Activated CD4-positive, alpha-beta memory T cell treated with anti-CD3 and anti-CD28 coated beads for 36 hours (primary cell): Measurements from ENCODE around the gene LTB4R. TPM values are rescaled to one million over a fixed set of nuclear protein-coding genes. Genes with fewer than 3 reads are reported as not detected.

ENCODE experiments used
- CTCF ChIA-PET: fragments of 350-600 bp; sonication (Branson Sonifier 250); formaldehyde crosslinking; loops from one replicate; lab custom pipeline; 2021; ENCODE audit warnings: antibody characterized with exemption, inconsistent platforms; lab: Charles Lee
- POLR2A ChIA-PET: fragments of 350-600 bp; sonication (Branson Sonifier 250); formaldehyde crosslinking; loops from one replicate; lab custom pipeline; 2021; ENCODE audit warnings: antibody characterized with exemption; lab: Charles Lee
- DNase-seq: peaks from one replicate; pipeline ENCODE4 v3.0.0-alpha.2; 2020
- H3K27ac Mint-ChIP-seq: one replicate; pipeline ENCODE4 v1.8.0; 2021; ENCODE audit warnings: mixed read lengths
- H3K27me3 Mint-ChIP-seq: one replicate; pipeline ENCODE4 v1.8.0; 2021; ENCODE audit warnings: mixed read lengths
- H3K36me3 Mint-ChIP-seq: one replicate; pipeline ENCODE4 v1.8.0; 2021; ENCODE audit warnings: mixed read lengths
- H3K4me1 Mint-ChIP-seq: one replicate; pipeline ENCODE4 v1.8.0; 2021; ENCODE audit warnings: low read depth, mixed read lengths
- H3K4me3 Mint-ChIP-seq: one replicate; pipeline ENCODE4 v1.8.0; 2021; ENCODE audit warnings: mild to moderate bottlenecking, mixed read lengths
- H3K9me3 Mint-ChIP-seq: one replicate; pipeline ENCODE4 v1.8.0; 2021; ENCODE audit warnings: mixed read lengths
- intact Hi-C: fragments of 100-400 bp; cut with micrococcal nuclease; formaldehyde crosslinking; loops from one replicate; pipeline ENCODE4 v1.15.1; 2023
- total RNA-seq, 2 experiments: library from RNA; stranded (reverse); gene quantifications; one replicate each; pipeline ENCODE4 v1.2.3, GENCODE V29; 2021

The LTB4R gene
- total RNA-seq, 2 experiments from 2014 or later = 15.4 to 16.7 TPM

DNA sequence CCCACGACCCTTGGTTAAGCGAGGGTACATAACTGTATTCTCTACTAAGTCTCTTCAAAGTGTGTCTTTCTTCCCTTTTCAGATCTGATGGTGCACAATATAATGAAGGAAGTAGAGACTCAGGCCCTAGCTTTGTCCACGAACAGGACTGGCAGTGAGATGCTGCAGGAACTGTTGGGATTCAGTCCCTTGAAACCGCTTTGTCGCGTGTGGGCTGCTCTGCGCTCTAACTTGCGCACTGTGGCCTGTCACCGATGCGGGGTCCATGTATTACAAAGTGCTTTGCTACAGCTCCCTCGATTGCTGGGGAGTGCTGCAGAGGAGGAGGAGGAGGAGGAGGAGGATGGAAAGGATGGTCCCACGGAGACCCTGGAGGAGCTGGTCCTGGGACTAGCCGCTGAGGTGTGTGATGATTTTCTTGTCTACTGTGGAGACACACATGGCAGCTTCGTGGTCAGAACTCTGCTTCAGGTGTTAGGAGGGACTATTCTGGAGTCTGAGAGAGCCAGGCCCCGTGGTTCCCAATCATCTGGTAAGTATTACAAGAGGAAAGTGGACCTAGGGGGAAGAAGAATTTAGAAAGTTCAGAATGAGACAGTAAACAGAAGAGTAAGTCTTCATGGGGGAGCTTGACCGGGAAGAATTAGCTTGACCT, 10.8 kb upstream of the LTB4R start:
- Mint-ChIP-seq H3K9me3 (no peaks in the 10 kb centered on the region), H3K27ac (peak overlapping the region; percentile 84), H3K4me3 (peak overlapping the region; percentile 90), H3K27me3 (no peaks in the 10 kb centered on the region), H3K4me1 (peaks cover 50% of the 10 kb centered on the region), H3K36me3 (peaks cover 37% of the 10 kb centered on the region)
- ChIA-PET POLR2A (interaction anchor here (0.5 to 5.5 kb wide), 14 partner anchors 8 to 1261 kb away, joined by 3 to 53 read pairs (median 5); partner anchors contain the start of genes CHMP4A, CIDEB, LTB4R2 and RABGGTA), CTCF (interaction anchor here (0.9 to 7.3 kb wide), 13 partner anchors 9 to 133 kb away, joined by 3 to 224 read pairs (median 12); partner anchors contain the start of genes CIDEB, LTB4R, LTB4R2 and MDP1)
- intact Hi-C loops = no loop called here
- no peak for DNase-seq

DNA sequence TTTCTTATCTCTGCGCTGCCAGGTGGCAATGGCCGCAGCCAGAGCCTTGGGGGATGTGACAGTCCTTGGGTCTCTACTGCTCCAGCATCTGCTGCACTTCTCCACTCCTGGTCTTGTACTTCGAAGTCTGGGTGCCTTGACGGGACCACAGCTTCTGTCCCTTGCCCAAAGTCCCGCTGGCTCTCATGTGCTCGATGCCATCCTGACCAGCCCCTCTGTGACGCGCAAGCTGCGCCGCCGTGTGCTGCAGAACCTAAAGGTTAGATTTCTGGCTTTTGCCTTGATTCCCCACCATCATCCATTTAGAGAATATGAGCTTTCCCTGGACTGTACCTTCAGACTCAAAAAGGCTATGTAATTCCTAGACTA, 7.3 kb upstream of the LTB4R start:
- no peaks in the 10 kb centered on the region for H3K9me3 Mint-ChIP-seq
- H3K27me3 Mint-ChIP-seq = no peaks in the 10 kb centered on the region
- CTCF ChIA-PET = interaction anchor here (0.9 kb wide), 1 partner anchor 62 kb away, joined by 4 read pairs; the partner anchor contains the start of gene TINF2
- H3K4me3 Mint-ChIP-seq = no peak overlapping the region
- no peak for DNase-seq
- no peak overlapping the region for H3K27ac Mint-ChIP-seq
- peaks cover 51% of the 10 kb centered on the region for H3K36me3 Mint-ChIP-seq
- intact Hi-C loops = no loop called here
- H3K4me1 Mint-ChIP-seq = peaks cover 39% of the 10 kb centered on the region
- POLR2A ChIA-PET = no interaction called here

DNA sequence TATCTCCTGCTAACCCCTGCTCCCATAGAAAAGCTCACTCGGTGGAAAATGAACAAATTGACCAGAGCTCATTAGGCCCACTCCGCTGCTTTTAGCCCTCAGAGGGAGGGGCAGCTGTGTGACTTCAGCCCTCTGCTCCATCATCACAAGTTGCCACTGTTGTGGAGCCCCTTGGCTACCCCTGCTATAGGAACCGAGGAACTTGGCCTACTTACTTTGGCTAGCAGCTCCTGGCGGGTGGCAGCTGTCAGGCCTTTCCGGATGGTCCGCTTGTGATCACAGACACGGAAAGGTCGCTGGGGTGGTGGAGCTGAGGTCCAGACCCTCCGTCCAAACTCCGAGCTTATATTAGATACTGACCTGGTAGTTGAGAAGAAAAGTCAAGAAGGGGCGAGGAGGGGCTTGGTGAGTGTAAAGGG, 4.1 kb upstream of the LTB4R start:
- Mint-ChIP-seq H3K9me3 (no peaks in the 10 kb centered on the region), H3K27ac (no peak overlapping the region), H3K36me3 (peaks cover 44% of the 10 kb centered on the region), H3K4me3 (no peak overlapping the region), H3K27me3 (no peaks in the 10 kb centered on the region), H3K4me1 (peaks cover 37% of the 10 kb centered on the region)
- POLR2A ChIA-PET = interaction anchor here (1.3 to 4.6 kb wide), 4 partner anchors 7 to 193 kb away, joined by 3 to 17 read pairs (median 6); partner anchors contain the start of genes DCAF11, DHRS1, NOP9 and NRL
- intact Hi-C loops = no loop called here
- CTCF ChIA-PET = interaction anchor here (0.7 to 9.9 kb wide), 24 partner anchors 8 to 1229 kb away, joined by 3 to 235 read pairs (median 10); partner anchors contain the start of genes ADCY4, CBLN3, CHMP4A and DHRS1
- no peak for DNase-seq

DNA sequence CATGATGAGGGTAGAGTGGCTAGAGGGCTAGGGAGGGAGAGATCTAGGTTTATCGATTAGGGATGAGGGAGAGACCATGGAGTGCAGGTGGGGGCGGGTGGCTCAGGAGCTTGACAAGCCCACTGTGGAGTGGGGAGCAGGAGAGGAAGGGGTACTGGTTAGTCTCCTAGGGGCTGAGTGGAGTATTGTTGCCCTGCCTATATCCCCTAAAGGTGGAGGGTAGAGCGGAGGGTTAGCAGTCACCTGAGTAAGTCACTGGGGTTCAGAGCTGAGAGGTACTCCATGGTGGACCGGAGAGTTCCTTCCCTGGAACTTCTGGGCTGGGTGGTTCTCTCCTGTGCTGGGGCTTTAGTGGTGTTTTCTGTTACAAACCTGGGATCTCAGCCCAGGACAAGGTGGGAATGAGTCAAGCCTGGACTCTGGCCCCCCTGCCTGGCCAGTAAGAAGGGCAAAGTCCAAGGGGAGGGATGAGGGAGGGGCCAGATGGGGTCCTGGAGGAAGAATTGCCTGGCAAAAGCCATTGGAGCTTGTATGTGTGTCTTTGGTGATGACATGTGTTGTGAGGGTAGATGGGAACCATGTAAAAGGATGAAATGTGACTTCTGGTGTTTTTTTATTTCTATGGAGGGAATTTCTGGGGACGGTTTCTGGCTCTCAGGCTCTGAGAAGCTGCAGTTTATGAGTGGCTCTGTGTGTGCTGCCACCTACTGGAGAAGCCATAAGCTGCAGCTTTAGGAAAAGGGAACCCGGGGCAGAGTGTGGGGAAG, 3.5 kb upstream of the LTB4R start, which contains the start of gene CIDEB:
TSS of gene CIDEB (minus strand) at position 403 of the 767 bp plus-strand sequence. CDS start at position 284, 119 bp downstream.
- intact Hi-C loops = loop anchor here (1.0 kb wide), 1 partner anchor 8 kb away; the partner anchor contains the start of genes DHRS1 and NOP9
- ChIA-PET POLR2A (interaction anchor here (0.7 to 4.6 kb wide), 11 partner anchors 8 to 193 kb away, joined by 3 to 17 read pairs (median 4); partner anchors contain the start of genes DCAF11, DHRS1, IPO4 and MDP1), CTCF (interaction anchor here (0.7 to 9.9 kb wide), 44 partner anchors 9 to 1229 kb away, joined by 3 to 235 read pairs (median 6); partner anchors contain the start of genes ADCY4, CBLN3, CHMP4A and DCAF11)
- Mint-ChIP-seq H3K4me3 (no peak within 1 kb of the TSS), H3K9me3 (no peaks in the 10 kb centered on the region), H3K27ac (peak within 1 kb of the TSS; percentile 8), H3K4me1 (peaks cover 41% of the 10 kb centered on the region), H3K27me3 (no peaks in the 10 kb centered on the region), H3K36me3 (peaks cover 42% of the 10 kb centered on the region)
- peak; percentile 75 for DNase-seq

DNA sequence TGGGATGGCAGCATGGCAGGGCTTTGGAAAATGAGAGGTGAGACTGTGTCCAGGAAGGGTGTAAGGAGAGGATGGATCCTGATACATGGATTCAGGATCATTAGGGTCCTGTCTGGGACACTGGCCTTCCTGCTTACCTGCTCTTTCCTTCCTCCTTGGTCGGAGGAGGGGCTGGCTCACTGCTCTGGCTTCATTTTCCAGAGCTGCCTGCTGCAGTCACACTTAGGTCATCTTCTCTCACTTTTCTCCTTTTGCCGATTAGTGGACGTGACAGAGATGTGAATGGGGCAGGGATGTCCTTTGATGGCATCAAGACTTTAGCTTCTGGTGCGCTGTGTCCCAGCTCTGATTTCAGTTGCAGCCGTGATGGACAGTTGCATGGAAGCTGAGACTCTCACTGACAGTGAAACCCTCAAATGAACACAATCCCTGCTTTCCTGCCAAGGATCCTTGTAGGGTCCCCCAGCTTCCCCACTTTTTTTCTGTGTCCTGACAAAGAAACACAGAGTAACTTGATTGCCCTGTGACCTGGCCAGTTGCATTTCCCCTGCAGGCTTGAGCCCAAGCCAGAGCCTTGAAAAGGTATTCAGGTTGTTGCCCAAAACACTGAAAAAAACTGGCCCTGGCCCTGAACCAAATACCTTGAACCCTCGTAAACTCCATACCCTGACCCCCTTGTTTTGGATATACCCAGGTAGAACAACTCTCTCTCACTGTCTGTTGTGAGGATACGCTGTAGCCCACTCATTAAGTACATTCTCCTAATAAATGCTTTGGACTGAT, 2.8 kb upstream of the LTB4R start:
- intact Hi-C loops = loop anchor here (1.0 kb wide), 1 partner anchor 9 kb away; the partner anchor contains the start of genes DHRS1 and NOP9
- H3K4me3 Mint-ChIP-seq = no peak overlapping the region

DNA sequence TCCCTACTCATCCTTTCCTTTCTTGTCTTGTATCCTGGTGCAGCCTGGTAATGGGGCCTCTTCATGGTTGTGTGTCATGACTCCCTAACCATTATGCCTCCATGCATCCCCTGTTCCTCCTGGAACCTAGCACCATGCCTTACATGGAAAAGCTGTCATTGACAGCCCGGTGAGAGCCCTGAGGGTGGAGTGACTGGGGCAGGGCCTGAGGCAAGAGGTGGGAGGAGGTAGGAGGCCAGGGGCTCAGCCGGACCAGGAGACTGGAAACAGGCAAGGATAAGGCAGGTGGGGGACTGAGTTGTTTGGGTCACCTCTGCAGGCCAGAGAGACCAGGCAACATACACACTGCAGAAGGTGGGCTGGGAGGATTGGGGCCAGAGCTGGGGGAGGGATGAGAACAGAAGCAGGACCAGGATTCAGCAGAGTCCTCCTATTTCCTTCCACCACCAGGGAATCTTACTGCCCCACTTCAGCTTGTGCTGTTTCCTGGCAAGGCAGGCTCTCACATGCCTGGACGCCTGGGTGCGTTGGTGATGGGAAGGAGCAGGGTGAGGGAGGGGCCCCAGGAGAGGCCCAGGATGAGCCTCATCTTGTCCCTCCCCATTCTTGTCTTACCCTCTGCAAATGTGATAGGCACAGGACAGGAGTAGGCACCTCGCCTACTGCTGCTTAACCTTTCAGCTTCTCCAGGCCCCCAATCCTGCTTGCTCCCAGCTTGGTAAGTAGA, 1.6 kb upstream of the LTB4R start, which contains the start of gene LTB4R2:
TSS of gene LTB4R2 (plus strand) at position 603 of the 727 bp plus-strand sequence. CDS start 525 bp downstream, outside the sequence.
- Mint-ChIP-seq H3K4me3 (peak within 1 kb of the TSS; percentile 79), H3K4me1 (peaks cover 61% of the 10 kb centered on the region), H3K9me3 (no peaks in the 10 kb centered on the region), H3K27ac (peak within 1 kb of the TSS; percentile 84), H3K36me3 (peaks cover 37% of the 10 kb centered on the region), H3K27me3 (no peaks in the 10 kb centered on the region)
- POLR2A ChIA-PET = interaction anchor here (0.6 to 4.6 kb wide), 8 partner anchors 9 to 229 kb away, joined by 3 to 17 read pairs (median 3); partner anchors contain the start of genes DHRS1, MDP1, NOP9 and PSME2
- intact Hi-C loops = loop anchor here (1.0 to 5.0 kb wide), 4 partner anchors 23 to 257 kb away; partner anchors contain the start of genes CARMIL3 and TINF2
- CTCF ChIA-PET = interaction anchor here (0.8 to 9.9 kb wide), 19 partner anchors 11 to 251 kb away, joined by 3 to 235 read pairs (median 6); partner anchors contain the start of genes ADCY4, CBLN3, CHMP4A and DHRS1
- no peak for DNase-seq

More for the DNA sequence above, 2.8 kb upstream of the LTB4R start:
- H3K27me3 Mint-ChIP-seq = no peaks in the 10 kb centered on the region
- H3K9me3 Mint-ChIP-seq = no peaks in the 10 kb centered on the region
- no peak for DNase-seq
- peaks cover 40% of the 10 kb centered on the region for H3K36me3 Mint-ChIP-seq
- ChIA-PET POLR2A (interaction anchor here (0.7 to 4.6 kb wide), 10 partner anchors 9 to 194 kb away, joined by 3 to 17 read pairs (median 4); partner anchors contain the start of genes DCAF11, DHRS1, IPO4 and MDP1), CTCF (interaction anchor here (0.7 to 9.9 kb wide), 44 partner anchors 9 to 250 kb away, joined by 3 to 235 read pairs (median 6); partner anchors contain the start of genes ADCY4, CBLN3, CHMP4A and DCAF11)
- H3K4me1 Mint-ChIP-seq = peaks cover 49% of the 10 kb centered on the region
- peak overlapping the region; percentile 8 for H3K27ac Mint-ChIP-seq

DNA sequence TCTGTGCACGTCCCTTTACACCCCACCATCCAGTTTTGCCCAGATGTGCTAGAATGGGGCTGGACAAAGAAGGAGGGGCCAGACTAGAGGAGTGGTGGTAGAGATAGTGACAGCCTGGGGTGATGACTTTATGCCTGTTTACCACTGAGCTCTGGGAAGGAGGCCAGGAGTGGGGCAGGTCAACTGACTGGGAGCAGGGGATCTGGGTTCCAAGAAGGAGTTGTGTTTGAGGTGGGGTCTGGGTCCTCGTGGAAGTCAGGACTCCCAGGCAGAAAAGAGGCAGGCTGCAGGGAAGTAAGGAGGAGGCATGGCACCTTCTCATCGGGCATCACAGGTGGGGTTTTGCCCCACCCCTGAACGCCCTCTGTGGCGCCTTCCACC, 1.0 kb upstream of the LTB4R start:
- intact Hi-C loops = loop anchor here (1.0 to 5.0 kb wide), 4 partner anchors 23 to 258 kb away; partner anchors contain the start of genes CARMIL3 and TINF2
- Mint-ChIP-seq H3K4me1 (peaks cover 64% of the 10 kb centered on the region), H3K27me3 (no peaks in the 10 kb centered on the region), H3K36me3 (peaks cover 32% of the 10 kb centered on the region), H3K4me3 (peak overlapping the region; percentile 79), H3K9me3 (no peaks in the 10 kb centered on the region), H3K27ac (peak overlapping the region; percentile 72)
- DNase-seq = no peak
- ChIA-PET CTCF (interaction anchor here (0.8 to 9.9 kb wide), 19 partner anchors 11 to 252 kb away, joined by 3 to 235 read pairs (median 6); partner anchors contain the start of genes ADCY4, CBLN3, CHMP4A and DHRS1), POLR2A (interaction anchor here (0.6 to 4.6 kb wide), 9 partner anchors 10 to 230 kb away, joined by 3 to 17 read pairs (median 3); partner anchors contain the start of genes DHRS1, MDP1, NOP9 and PSME2)

DNA sequence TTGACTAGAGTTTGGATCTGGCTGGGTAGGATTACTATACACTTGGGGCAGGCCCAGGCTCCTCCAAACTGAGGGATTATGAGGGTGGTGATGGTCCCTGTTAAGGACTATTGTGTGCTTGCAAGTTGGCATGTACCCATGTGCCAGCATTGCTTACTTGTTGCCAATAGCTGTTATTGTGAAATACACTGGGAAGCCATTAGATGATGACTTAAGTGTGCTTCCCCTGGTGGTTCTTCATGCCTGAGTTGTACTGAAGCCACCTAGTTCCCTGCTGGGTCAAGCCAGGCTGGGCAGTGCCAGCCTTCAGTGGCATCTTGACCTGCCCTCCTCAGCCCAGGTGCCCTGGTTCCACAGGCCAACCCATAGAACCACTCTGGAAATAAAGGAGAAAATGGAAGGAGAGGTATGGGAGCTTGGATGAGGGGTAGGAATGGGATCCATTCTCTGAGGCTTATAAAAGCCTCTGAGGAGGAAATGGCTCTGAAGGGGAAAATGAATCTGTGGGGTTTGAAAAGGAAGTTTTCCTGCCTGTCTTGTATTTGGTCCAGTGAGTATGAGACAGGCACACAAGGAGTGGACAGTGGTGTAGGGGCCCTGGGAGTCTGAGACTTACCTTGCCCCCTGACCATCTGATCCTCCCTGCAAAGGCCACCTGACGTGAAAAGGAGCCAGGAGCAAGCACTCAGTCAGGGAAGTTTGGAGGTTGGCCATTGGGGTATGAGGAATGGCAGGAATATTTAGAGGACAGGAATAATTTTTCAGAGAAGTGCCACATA, 724 bp downstream of the LTB4R start:
- H3K36me3 Mint-ChIP-seq = peaks cover 18% of the 10 kb centered on the region
- no peaks in the 10 kb centered on the region for H3K27me3 Mint-ChIP-seq
- CTCF ChIA-PET = interaction anchor here (0.7 to 9.9 kb wide), 15 partner anchors 9 to 130 kb away, joined by 3 to 235 read pairs (median 6); partner anchors contain the start of genes ADCY4, CBLN3, CHMP4A and DHRS1
- H3K27ac Mint-ChIP-seq = peak overlapping the region; percentile 84
- H3K4me1 Mint-ChIP-seq = peaks cover 72% of the 10 kb centered on the region
- peak overlapping the region; percentile 79 for H3K4me3 Mint-ChIP-seq
- POLR2A ChIA-PET = interaction anchor here (1.0 to 1.3 kb wide), 6 partner anchors 12 to 124 kb away, joined by 3 to 6 read pairs (median 4); partner anchors contain the start of genes CBLN3, DHRS1, KHNYN and NOP9
- DNase-seq = no peak
- H3K9me3 Mint-ChIP-seq = no peaks in the 10 kb centered on the region
- intact Hi-C loops = loop anchor here (1.0 to 5.0 kb wide), 4 partner anchors 21 to 260 kb away; partner anchors contain the start of genes CARMIL3 and RABGGTA
